ENCODE measurements around the gene CASR.

The CASR gene

GRCh38 chr3:122234117-122234516 is 50.6 kb downstream of the CASR start:
- no peak for DNase-seq
- Mint-ChIP-seq H3K27ac (no peak overlapping the region), H3K4me1 (peaks cover 34% of the 10 kb centered on the region), H3K9me3 (no peaks in the 10 kb centered on the region), H3K4me3 (peak overlapping the region in 1 of 2 donors; percentile 27), H3K27me3 (peaks cover 17% of the 10 kb centered on the region)
- ATAC-seq: no peak

- H3K27ac Mint-ChIP-seq: no peak overlapping the region
- ATAC-seq: peak; percentile 58
- DNase-seq: no peak
- H3K27me3 Mint-ChIP-seq: peaks cover 28% of the 10 kb centered on the region
- peaks cover 34% of the 10 kb centered on the region for H3K4me1 Mint-ChIP-seq
- no peaks in the 10 kb centered on the region for H3K9me3 Mint-ChIP-seq
- H3K4me3 Mint-ChIP-seq: peak overlapping the region; percentile 43 to 59
Measured at GRCh38 chr3:122235147-122235546, 51.7 kb downstream of the CASR start.

GRCh38 chr3:122239112-122239511 is 55.6 kb downstream of the CASR start:
- H3K9me3 Mint-ChIP-seq: no peaks in the 10 kb centered on the region
- H3K27ac Mint-ChIP-seq: no peak overlapping the region
- H3K4me1 Mint-ChIP-seq: peaks cover 12% of the 10 kb centered on the region
- peaks cover 66% of the 10 kb centered on the region for H3K27me3 Mint-ChIP-seq
- DNase-seq (no peak), ATAC-seq (no peak)
- no peak overlapping the region for H3K4me3 Mint-ChIP-seq

- peak overlapping the region; percentile 48 to 77 for H3K4me3 Mint-ChIP-seq
- DNase-seq: no peak
- no peaks in the 10 kb centered on the region for H3K9me3 Mint-ChIP-seq
- peaks cover 35% of the 10 kb centered on the region for H3K27me3 Mint-ChIP-seq
- peaks cover 15% of the 10 kb centered on the region for H3K4me1 Mint-ChIP-seq
- H3K27ac Mint-ChIP-seq: peak overlapping the region in 1 of 2 donors; percentile 88
- peak; percentile 57 for ATAC-seq
Measured at GRCh38 chr3:122245513-122246174, 62.2 kb downstream of the CASR start.

- Mint-ChIP-seq H3K4me1 (peaks cover 15% of the 10 kb centered on the region), H3K27me3 (peaks cover 29% of the 10 kb centered on the region), H3K4me3 (peak overlapping the region; percentile 48 to 77), H3K9me3 (no peaks in the 10 kb centered on the region), H3K27ac (peak overlapping the region in 1 of 2 donors; percentile 88)
- ATAC-seq: no peak
- no peak for DNase-seq
Measured at GRCh38 chr3:122246199-122246598, 62.7 kb downstream of the CASR start.

- Mint-ChIP-seq H3K9me3 (no peaks in the 10 kb centered on the region), H3K27ac (no peak overlapping the region), H3K4me1 (peaks cover 15% of the 10 kb centered on the region), H3K4me3 (no peak overlapping the region), H3K27me3 (peaks cover 20% of the 10 kb centered on the region)
- DNase-seq: no peak
- no peak for ATAC-seq
Measured at GRCh38 chr3:122247087-122247824, 63.8 kb downstream of the CASR start.

- no peak overlapping the region for H3K4me3 Mint-ChIP-seq
- peaks cover 15% of the 10 kb centered on the region for H3K4me1 Mint-ChIP-seq
- no peaks in the 10 kb centered on the region for H3K9me3 Mint-ChIP-seq
- no peak overlapping the region for H3K27ac Mint-ChIP-seq
- no peak for DNase-seq
- H3K27me3 Mint-ChIP-seq: peaks cover 14% of the 10 kb centered on the region
- no peak for ATAC-seq
Measured at GRCh38 chr3:122247825-122248185, 64.3 kb downstream of the CASR start.

GRCh38 chr3:122251428-122251827 is 68.0 kb downstream of the CASR start:
- H3K27ac Mint-ChIP-seq: no peak overlapping the region
- no peak for DNase-seq
- no peaks in the 10 kb centered on the region for H3K9me3 Mint-ChIP-seq
- no peak for ATAC-seq
- peaks cover 21% of the 10 kb centered on the region for H3K4me1 Mint-ChIP-seq
- no peaks in the 10 kb centered on the region for H3K27me3 Mint-ChIP-seq
- H3K4me3 Mint-ChIP-seq: no peak overlapping the region

GRCh38 chr3:122253581-122253980 is 70.1 kb downstream of the CASR start:
- no peak overlapping the region for H3K4me3 Mint-ChIP-seq
- H3K4me1 Mint-ChIP-seq: peaks cover 18% of the 10 kb centered on the region
- no peaks in the 10 kb centered on the region for H3K9me3 Mint-ChIP-seq
- ATAC-seq (no peak), DNase-seq (no peak)
- peak overlapping the region in 1 of 2 donors; percentile 21 for H3K27ac Mint-ChIP-seq
- H3K27me3 Mint-ChIP-seq: no peaks in the 10 kb centered on the region

GRCh38 chr3:122255757-122256439 is 72.4 kb downstream of the CASR start:
- H3K27me3 Mint-ChIP-seq: peaks cover 4% of the 10 kb centered on the region
- DNase-seq: no peak
- ATAC-seq: peak; percentile 81
- H3K4me1 Mint-ChIP-seq: peaks cover 31% of the 10 kb centered on the region
- peak overlapping the region in 1 of 2 donors; percentile 25 for H3K27ac Mint-ChIP-seq
- no peak overlapping the region for H3K4me3 Mint-ChIP-seq
- no peaks in the 10 kb centered on the region for H3K9me3 Mint-ChIP-seq

- H3K27ac Mint-ChIP-seq: no peak overlapping the region
- H3K4me3 Mint-ChIP-seq: no peak overlapping the region
- H3K27me3 Mint-ChIP-seq: peaks cover 13% of the 10 kb centered on the region
- H3K9me3 Mint-ChIP-seq: no peaks in the 10 kb centered on the region
- no peak for ATAC-seq
- DNase-seq: no peak
- peaks cover 31% of the 10 kb centered on the region for H3K4me1 Mint-ChIP-seq
Measured at GRCh38 chr3:122257644-122258364, 74.3 kb downstream of the CASR start.

GRCh38 chr3:122258757-122259371 is 75.4 kb downstream of the CASR start:
- Mint-ChIP-seq H3K9me3 (no peaks in the 10 kb centered on the region), H3K27me3 (peaks cover 13% of the 10 kb centered on the region), H3K4me1 (peaks cover 27% of the 10 kb centered on the region), H3K27ac (peak overlapping the region in 1 of 2 donors; percentile 85), H3K4me3 (peak overlapping the region in 1 of 2 donors; percentile 15)
- ATAC-seq (peak; percentile 93), DNase-seq (peak; percentile 60 to 80)

- H3K9me3 Mint-ChIP-seq: no peaks in the 10 kb centered on the region
- H3K4me3 Mint-ChIP-seq: no peak overlapping the region
- ATAC-seq (no peak), DNase-seq (no peak)
- peaks cover 23% of the 10 kb centered on the region for H3K4me1 Mint-ChIP-seq
- no peak overlapping the region for H3K27ac Mint-ChIP-seq
- peaks cover 18% of the 10 kb centered on the region for H3K27me3 Mint-ChIP-seq
Measured at GRCh38 chr3:122260206-122260605, 76.7 kb downstream of the CASR start.

GRCh38 chr3:122263058-122263457 is 79.6 kb downstream of the CASR start:
- H3K9me3 Mint-ChIP-seq: no peaks in the 10 kb centered on the region
- DNase-seq: no peak
- ATAC-seq: no peak
- peaks cover 23% of the 10 kb centered on the region for H3K27me3 Mint-ChIP-seq
- H3K4me1 Mint-ChIP-seq: peaks cover 38% of the 10 kb centered on the region
- no peak overlapping the region for H3K27ac Mint-ChIP-seq
- H3K4me3 Mint-ChIP-seq: no peak overlapping the region

- Mint-ChIP-seq H3K9me3 (no peaks in the 10 kb centered on the region), H3K27me3 (peaks cover 23% of the 10 kb centered on the region), H3K4me1 (peaks cover 36% of the 10 kb centered on the region), H3K4me3 (no peak overlapping the region), H3K27ac (no peak overlapping the region)
- DNase-seq (no peak), ATAC-seq (no peak)
Measured at GRCh38 chr3:122263974-122264588, 80.6 kb downstream of the CASR start.
